ENCODE results near the gene KRTAP19-6.
"Not testable (repeated sequence)": the region's sequence is repeated elsewhere in the genome, so short reads cannot be mapped to it uniquely, and the experiment has no call there.

Gene KRTAP19-6, protein sequence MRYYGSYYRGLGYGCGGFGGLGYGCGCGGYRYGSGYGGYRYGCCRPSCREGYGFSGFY

DNA sequence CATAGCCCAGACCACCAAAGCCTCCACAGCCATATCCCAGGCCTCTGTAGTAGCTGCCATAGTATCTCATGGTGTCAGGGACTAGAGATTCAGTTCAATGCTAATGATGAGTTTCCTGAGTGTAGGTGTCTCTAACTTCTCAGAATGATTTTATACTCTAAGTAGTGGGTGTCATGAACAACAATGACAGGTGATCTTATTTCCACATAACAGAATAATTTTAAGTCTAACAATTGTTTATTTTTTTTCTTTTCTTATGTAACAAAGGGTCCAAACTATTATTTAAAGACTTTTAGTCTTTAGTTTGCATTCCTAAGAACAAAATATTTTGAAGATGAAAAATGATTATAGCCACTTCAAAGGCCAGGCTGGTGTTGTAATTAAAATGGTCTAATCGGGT is at the start of gene KRTAP19-6:
TSS of gene KRTAP19-6 (minus strand) at position 101 of the 400 bp plus-strand sequence. CDS start at position 70, 31 bp downstream.
- DNase-seq (ENCODE audit: low spot score), result no peak

DNA sequence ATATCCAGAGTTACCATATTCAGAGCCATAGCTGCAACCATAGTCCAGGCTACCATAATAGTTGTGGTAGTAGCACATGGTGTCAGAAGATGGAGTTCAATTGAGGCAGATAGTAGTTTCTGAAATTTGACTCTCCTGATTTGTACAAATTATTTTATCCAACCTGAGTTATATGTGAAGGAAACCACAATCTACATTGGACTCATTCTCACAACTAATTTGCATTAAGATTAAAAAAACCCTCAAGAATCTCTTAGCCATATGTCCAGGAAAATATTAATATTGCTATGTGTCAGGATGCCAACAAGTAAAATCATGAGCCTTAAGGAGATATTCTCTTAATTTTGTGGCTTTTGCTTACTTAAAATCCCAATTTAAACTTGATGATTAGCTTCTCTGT is 48.6 kb upstream of the KRTAP19-6 start, which contains the start of gene KRTAP22-2:
TSS of gene KRTAP22-2 (minus strand) at position 101 of the 400 bp plus-strand sequence.
- no peak for DNase-seq (ENCODE audit: low spot score)

DNA sequence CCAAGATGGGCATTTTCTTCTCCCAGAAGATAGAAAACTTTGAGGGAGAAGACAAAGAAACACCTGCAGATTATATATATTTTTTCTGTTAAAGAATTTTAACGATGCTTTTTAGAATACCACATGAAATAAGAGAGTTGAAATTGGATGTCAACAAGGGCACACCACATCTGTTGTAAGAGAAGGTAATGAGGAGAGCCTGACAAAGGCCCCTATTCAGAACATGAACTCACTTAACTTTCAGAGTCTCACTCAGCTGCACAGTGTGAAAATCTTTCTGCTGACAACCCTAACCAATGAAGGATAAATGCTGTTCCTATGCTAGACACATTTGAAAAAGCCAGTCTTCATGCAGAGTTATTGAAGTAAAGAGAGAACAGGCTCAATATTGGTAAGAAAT is 41.2 kb upstream of the KRTAP19-6 start:
- DNase-seq (ENCODE audit: low spot score), result no peak

DNA sequence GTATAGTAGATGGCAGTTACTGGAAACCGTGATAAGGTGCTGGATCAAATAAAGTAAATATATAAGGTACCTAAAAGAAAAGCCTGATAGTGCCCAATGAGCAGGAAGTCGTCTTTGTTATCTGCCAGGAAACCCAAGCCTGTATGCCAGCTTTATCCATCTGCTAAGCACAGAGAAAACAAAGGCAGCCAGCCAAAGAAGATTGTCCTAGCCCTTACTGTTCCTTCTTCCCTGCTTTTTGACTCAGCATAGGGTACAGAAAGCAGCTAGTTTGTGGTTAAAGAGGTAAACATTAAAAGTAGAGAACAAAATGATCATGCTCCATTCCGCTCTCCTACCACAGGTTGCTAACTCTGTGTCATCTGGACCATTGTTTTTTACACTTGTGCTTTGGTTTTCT is 38.5 kb upstream of the KRTAP19-6 start:
- no peak for DNase-seq (ENCODE audit: low spot score)

DNA sequence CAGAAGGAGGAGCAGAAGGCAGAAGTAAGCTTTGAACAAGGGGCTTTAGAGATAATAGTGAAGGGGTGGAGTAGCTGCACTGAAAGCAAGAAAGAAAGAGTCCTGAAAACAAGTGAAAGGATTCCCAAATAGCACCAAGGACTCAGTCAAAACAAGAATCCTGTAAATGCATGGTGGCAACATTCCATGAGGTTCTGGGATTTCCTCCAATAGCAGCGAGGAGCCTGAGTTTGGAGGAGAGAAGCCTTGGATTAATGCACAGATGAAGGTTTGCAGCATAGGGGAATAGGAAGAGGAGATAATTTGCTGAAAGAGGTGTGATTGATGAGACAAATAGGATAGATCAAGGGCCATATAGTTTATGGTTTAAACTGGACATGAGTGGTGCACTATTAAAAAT is 37.7 kb upstream of the KRTAP19-6 start:
- no peak for DNase-seq (ENCODE audit: low spot score)

DNA sequence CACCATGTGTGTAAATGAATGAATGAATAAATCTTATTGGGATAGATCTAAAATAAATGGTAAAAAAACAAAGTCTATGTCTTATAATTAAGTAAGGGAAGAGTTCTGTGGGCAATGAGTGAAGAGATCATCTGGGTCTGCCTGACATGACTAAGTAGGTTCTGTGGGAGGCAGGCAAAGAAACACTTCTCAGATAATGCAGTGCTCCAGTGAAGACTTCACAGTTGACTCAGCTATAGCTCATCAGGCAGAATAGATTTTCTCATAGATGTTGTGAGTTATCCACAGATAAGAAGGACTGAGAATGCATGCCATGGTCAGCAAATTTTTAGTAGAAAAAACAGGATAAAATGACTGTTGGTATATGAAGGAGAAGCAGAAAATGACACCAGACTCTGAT is 36.1 kb upstream of the KRTAP19-6 start:
- no peak for DNase-seq (ENCODE audit: low spot score)

DNA sequence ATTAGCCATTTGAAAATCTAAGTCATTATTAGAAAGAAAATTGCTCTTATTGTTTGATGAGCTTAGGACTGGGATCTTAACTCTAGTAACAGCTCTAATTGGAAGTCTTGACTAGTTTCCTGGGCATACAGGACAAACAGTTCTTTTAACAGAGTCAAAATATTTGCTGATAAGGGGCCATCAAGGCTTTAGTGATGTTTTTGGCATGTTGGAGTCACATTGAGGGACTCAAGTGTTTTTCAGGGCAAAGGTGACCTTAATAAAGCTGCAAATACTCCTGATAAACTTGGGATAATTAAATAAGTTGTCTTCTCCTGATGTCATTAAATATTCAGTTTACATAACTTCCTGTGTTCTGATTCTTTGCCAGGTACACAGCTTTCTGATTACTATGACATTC is 26.0 kb upstream of the KRTAP19-6 start:
- DNase-seq (ENCODE audit: low spot score), result no peak

DNA sequence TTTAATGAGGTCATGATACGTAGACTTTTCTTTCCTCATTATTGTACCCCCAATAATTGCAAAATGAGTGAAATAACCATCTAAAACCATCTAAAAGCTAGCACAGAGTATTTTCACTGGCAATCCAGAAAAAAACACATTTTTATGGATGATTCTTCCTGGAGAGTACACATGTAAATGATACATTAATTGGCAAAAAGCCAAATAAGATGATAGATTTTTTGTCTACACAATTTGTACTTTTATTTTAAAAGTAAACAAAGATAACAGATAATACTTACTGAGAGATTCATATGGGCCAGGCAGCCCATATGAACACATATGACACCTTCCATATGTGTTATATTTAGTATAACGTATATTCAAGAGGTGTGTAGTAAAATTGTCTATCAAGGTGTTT is 22.0 kb upstream of the KRTAP19-6 start:
- DNase-seq (ENCODE audit: low spot score), result no peak

DNA sequence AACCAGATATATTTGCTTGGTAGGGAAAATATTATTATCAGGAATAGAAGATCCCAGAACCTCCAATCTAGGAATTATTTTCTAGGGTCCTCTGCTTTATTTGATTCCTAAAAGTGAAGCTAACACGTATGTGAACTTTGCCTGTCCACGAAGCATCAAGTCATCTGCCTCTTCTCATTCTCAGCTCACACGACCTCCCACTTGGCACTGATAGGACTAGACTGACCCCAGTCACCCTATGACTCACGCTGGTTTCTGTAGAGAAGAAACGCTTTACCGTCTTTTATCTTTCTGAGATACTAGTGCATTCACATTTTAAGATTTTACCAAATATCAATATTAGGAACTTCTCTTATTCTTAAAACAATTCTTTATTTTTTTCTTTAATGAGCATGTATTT is 21.4 kb upstream of the KRTAP19-6 start:
- no peak for DNase-seq (ENCODE audit: low spot score)

DNA sequence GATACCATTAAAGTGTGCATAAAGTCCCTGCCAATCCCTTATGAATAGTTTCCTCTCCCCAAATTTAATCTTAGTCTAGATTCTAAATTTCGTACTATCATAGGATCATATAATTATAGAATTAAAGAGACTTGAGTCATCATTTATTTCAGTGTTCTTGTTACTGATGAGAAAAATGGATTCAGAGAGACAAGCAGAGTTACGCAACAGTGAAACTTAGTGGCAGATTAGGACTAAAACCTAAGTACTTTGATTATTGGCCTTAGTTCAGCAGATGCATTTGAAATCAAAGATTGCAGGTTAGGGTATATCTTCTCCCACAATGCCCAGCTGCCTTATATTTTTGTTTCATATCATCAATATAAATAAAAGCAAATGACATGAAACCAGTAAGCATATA is 20.3 kb upstream of the KRTAP19-6 start:
- no peak for DNase-seq (ENCODE audit: low spot score)

DNA sequence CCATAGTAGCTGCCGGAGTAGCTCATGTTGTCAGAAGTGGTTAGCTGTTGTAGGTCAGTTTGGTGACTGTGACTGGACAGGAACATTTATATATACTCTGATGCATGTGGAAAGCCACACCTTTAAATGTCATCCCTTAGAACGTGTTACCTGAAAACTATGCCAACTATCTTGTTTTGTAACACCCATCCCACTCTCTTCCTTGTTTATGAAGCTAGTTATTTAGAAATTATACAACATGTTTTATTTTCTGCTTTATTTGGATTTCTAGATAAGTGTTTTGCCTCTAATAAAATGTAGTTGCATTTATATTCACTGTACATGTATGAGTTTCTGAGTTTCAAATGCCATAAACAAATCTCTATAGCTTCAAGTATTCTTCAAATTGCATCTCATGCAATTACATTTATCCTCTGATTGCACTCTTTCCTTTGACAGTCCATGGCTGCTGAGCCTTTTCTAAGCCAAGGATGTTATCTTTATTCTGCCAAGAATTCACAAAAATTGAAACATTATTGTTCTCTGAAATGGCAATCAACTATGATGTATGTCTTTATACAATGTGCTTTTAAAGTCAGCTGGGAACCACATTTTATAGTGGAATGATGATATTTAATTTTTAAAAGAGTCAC is 19.7 kb upstream of the KRTAP19-6 start, which contains the start of gene KRTAP19-7:
TSS of gene KRTAP19-7 (minus strand) at position 51 of the 632 bp plus-strand sequence. CDS start at position 26, 25 bp downstream.
- no peak for DNase-seq (ENCODE audit: low spot score)

DNA sequence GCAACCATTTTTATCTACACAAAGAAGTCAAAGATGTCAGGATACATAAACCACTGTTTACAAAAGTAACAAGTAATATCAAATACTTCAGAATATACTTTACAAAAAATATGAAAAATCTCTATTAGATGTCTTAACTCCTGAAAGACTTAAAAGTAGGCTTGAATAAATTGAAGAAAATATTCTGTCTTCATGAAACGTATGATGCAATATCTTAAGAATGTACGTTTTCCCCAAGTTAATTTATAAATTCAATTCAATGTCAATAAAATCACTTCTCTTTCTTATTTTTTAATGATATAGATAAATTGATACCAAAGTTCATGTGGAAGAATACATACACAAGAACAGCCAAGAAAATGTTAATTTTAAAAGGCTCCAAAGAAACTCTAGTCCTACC is 13.4 kb upstream of the KRTAP19-6 start:
- DNase-seq (ENCODE audit: low spot score), result no peak

DNA sequence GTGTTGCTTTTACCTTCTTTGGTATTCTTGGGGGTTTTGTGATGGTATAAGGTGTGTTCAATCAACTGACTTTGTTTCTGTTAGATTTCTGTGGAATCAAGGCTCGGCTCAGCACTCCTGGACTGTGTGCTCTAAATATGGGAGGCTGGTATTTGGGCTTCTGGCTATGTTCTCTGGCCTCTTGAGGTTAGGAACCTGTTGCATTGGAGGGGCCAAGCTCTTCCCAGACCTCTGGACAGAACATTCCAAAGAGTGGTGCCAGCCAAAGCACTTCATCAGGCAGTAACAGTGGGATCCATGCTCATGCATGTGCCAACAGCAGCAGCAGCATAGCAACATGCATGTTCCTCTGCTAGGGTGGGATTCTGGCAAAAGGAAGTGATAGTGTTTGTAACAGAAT is 11.1 kb upstream of the KRTAP19-6 start:
- DNase-seq (ENCODE audit: low spot score), result no peak

DNA sequence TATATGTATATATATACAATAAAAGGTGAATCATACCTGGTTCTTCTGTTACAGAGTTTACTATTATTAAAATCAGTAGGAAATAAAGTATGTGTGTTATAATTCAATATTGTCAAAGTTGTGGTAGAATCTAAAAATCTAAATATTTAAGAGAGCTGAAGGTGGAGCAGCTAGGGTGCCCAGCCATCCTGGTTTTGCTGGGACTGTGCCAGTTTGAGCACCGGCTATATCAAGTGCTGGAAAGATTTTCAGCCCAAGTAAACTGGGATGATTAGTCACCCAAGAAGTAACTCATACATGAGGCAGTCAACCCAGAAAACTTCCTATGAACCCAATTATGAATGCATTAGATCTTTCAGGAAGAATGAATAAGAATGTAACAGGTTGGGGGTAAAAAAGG is 22.8 kb downstream of the KRTAP19-6 start:
- DNase-seq (ENCODE audit: low spot score), result no peak

DNA sequence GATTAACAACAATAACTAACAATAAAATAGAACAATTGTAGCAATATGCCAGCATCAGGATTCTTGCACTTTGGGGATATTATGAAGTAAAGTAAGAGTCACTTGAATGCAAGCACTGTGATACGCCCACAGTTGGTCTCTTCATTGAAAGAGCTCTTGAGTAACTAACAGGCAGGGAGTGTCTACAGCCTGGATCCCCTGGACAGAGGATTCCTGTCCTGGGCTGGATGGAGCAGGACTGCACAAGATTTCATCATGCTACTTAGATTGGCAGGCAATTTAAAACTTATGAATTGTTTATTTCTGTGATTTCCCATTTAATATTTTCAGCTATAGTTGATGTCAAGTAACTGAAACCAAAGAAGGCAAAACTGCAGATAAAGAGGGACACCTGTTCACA is 26.0 kb downstream of the KRTAP19-6 start:
- DNase-seq (ENCODE audit: low spot score), result peak; percentile 5

DNA sequence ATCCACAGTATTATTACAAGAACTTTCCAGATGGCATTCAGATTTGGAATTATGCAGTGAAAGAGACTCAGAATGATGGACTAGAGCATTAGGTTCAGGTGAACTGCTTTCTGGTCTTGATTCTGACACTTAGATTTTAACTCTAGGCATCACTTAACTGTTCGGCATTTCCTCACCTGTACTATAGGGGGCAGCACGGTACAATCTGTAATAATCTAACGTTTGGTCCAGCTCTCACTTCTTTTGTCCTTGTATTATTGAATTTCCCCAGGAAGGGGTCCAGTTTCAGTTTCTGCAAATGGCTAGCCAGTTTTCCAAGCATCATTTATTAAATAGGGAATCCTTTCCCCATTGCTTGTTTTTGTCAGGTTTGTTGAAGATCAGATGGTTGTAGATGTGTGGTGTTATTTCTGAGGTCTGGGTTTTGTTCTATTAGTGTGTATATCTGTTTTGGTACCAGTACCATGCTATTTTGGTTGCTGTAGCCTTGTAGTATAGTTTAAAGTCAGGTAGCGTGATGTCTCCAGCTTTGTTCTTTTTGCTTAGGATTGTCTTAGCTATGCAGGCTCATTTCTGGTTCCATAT is 36.0 kb downstream of the KRTAP19-6 start:
- DNase-seq (ENCODE audit: low spot score), result not testable (repeated sequence)

DNA sequence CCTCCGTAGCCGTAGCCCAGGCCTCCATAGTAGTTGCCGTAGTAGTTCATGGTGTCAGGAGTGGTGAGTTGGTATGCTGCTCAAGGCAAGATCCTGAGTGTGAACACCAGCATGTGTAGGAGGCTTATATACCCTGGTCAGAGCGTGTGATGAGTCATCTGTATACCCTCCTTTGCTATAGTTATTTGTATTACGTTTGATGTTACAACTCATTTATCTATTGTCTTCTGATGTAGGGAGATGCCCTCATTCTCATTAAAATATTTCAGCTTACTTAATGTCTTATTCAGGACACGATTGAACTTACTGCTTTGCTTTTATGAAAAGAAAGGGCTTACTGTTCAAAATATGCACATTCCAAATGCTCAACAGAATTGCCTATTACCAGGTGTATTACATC is 39.6 kb downstream of the KRTAP19-6 start, which contains the start of gene KRTAP19-5:
TSS of gene KRTAP19-5 (minus strand) at position 101 of the 400 bp plus-strand sequence. CDS start at position 50, 51 bp downstream.
- peak; percentile 6 for DNase-seq (ENCODE audit: low spot score)

DNA sequence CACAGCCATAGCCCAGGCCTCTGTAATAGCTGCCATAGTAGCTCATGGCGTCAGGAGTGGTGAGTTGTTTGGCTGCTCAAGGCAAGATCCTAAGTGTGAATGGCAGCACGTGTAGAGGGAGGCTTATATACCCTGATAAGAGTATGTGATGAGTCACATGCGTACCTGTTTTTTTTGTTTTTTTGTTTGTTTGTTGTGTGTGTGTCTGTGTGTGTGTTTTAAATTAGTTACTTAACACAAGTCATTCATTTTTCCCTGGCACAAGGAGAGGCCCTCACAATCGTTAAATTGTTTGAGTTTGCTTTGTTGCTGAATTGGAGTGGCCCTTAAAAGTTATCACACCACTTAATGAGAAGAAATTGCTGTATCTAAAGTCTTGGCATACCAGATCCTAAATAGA is 44.6 kb downstream of the KRTAP19-6 start, which contains the start of gene KRTAP19-4:
TSS of gene KRTAP19-4 (minus strand) at position 101 of the 400 bp plus-strand sequence. CDS start at position 46, 55 bp downstream.
- no peak for DNase-seq (ENCODE audit: low spot score)

DNA sequence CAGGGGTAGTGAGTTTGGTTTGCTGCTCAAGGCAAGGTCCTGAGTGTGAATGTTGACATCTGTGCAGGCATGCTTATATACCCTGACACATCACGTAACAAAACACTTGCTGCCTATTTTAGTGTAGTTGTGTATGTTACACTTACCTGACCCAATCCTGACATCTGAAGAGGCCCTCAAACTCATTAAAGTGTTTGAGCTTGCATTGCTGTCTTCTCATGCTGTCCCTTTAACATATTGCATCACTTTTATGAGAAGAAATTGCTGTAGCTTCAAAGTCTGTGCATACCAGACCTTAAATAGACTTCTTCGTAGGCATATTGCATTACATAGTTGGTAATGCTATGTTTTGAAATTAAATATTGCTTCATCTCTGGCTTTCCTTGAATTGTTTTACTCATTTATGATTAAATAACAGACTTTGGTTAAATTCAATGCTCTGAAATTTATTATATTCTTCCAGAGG is 49.7 kb downstream of the KRTAP19-6 start, which contains the start of gene KRTAP19-3:
TSS of gene KRTAP19-3 (minus strand) at position 51 of the 466 bp plus-strand sequence. CDS start 56 bp downstream, outside the sequence.
- DNase-seq (ENCODE audit: low spot score), result no peak
